ENCODE data around the gene EYA2.

GRCh38 chr20:47011984-47012383 lies 117.3 kb downstream of the EYA2 start:
- TF ChIP-seq CTCF (conservative IDR thresholded peaks at IDR 0.05 in 1 of 2, IDR thresholded peaks at IDR 0.05 in 1 of 2; ENCODE audit: extremely low read depth in 1 of 2, insufficient read depth in 1 of 2, low read depth in 1 of 2, low read length in 2 of 2) (no peak), EZH2 (IDR thresholded peaks at IDR 0.05; ENCODE audit: borderline replicate concordance, low read length) (no peak)

All from mammary epithelial cell (primary cell).